HG03521 (cell line): Measurements from ENCODE around the gene EN2.
A peak's percentile ranks its signal among the peaks of the same experiment; 100 is the strongest.

Source experiments
- ATAC-seq: cut with Tn5 transposase; IDR thresholded peaks from one replicate; pipeline ENCODE4 v1.9.1; 2021; ENCODE audit warnings: mild to moderate bottlenecking, moderate library complexity; ENCODE audit not compliant: unreplicated experiment

Gene EN2

GRCh38 chr7:155462163-155462735 lies 4.3 kb downstream of the EN2 start:
- no peak for ATAC-seq

- ATAC-seq = no peak
Measured at GRCh38 chr7:155463114-155463811, 5.3 kb downstream of the EN2 start.

- no peak for ATAC-seq
Measured at GRCh38 chr7:155464183-155464582, 6.3 kb downstream of the EN2 start.

- no peak for ATAC-seq
Measured at GRCh38 chr7:155464948-155465739, 7.2 kb downstream of the EN2 start.

- no peak for ATAC-seq
Measured at GRCh38 chr7:155465761-155466141, 7.8 kb downstream of the EN2 start.

GRCh38 chr7:155466142-155466813 lies 8.3 kb downstream of the EN2 start:
- no peak for ATAC-seq

- peak; percentile 55 for ATAC-seq
Measured at GRCh38 chr7:155466814-155467733, 9.1 kb downstream of the EN2 start.

GRCh38 chr7:155467846-155468784 lies 10.2 kb downstream of the EN2 start:
- no peak for ATAC-seq

GRCh38 chr7:155468785-155469148 lies 10.8 kb downstream of the EN2 start:
- ATAC-seq = no peak

GRCh38 chr7:155469311-155470185 lies 11.6 kb downstream of the EN2 start:
- ATAC-seq = no peak

GRCh38 chr7:155470186-155470487 lies 12.2 kb downstream of the EN2 start:
- ATAC-seq = no peak

GRCh38 chr7:155470686-155471638 lies 13.0 kb downstream of the EN2 start:
- ATAC-seq = no peak

GRCh38 chr7:155471718-155472117 lies 13.8 kb downstream of the EN2 start:
- ATAC-seq = no peak

- ATAC-seq = peak; percentile 56
Measured at GRCh38 chr7:155477476-155477875, 19.5 kb downstream of the EN2 start.

- ATAC-seq = no peak
Measured at GRCh38 chr7:155481764-155482163, 23.8 kb downstream of the EN2 start.

GRCh38 chr7:155482511-155483183 lies 24.7 kb downstream of the EN2 start:
- no peak for ATAC-seq

GRCh38 chr7:155483245-155483644 lies 25.3 kb downstream of the EN2 start:
- no peak for ATAC-seq
